DMS114 treated with DMSO at 0.1 percent for 48 hours (cell line): ENCODE measurements around the gene CTNS.
"Not testable (repeated sequence)": the region's sequence is repeated elsewhere in the genome, so short reads cannot be mapped to it uniquely, and the experiment has no call there.

Experiments used
- DNase-seq: peaks from one replicate; lab custom pipeline; 2025; ENCODE audit not compliant: unreplicated experiment; lab: John Stamatoyannopoulos, UW

Gene CTNS

GRCh38 chr17:3681565-3681964 is 45.0 kb downstream of the CTNS start:
- DNase-seq: no peak

GRCh38 chr17:3682033-3682432 is 45.5 kb downstream of the CTNS start:
- no peak for DNase-seq

GRCh38 chr17:3683054-3683511 is 46.5 kb downstream of the CTNS start:
- DNase-seq: no peak

- DNase-seq: no peak
These were observed 48.6 kb downstream of the CTNS start for GRCh38 chr17:3685174-3685573.

GRCh38 chr17:3688027-3688553 is 51.5 kb downstream of the CTNS start:
- no peak for DNase-seq

- DNase-seq: no peak
These were observed 52.3 kb downstream of the CTNS start for GRCh38 chr17:3688852-3689261.

- no peak for DNase-seq
These were observed 52.9 kb downstream of the CTNS start for GRCh38 chr17:3689262-3690093.

- DNase-seq: no peak
These were observed 53.6 kb downstream of the CTNS start for GRCh38 chr17:3690094-3690715.

- DNase-seq: no peak
These were observed 55.1 kb downstream of the CTNS start for GRCh38 chr17:3691617-3692067.

GRCh38 chr17:3692346-3692745 is 55.8 kb downstream of the CTNS start:
- no peak for DNase-seq

GRCh38 chr17:3693141-3693540 is 56.6 kb downstream of the CTNS start:
- no peak for DNase-seq

GRCh38 chr17:3693829-3694231 is 57.3 kb downstream of the CTNS start:
- no peak for DNase-seq

- DNase-seq: no peak
These were observed 58.7 kb downstream of the CTNS start for GRCh38 chr17:3695129-3695722.

GRCh38 chr17:3695723-3696411 is 59.3 kb downstream of the CTNS start, which contains the start of gene P2RX5:
P2RX5 (minus strand) TSS chr17:3696155; CDS start chr17:3696005, 150 bp downstream.
- no peak for DNase-seq

GRCh38 chr17:3697103-3697476 is 60.5 kb downstream of the CTNS start:
- no peak for DNase-seq

- no peak for DNase-seq
These were observed 61.6 kb downstream of the CTNS start for GRCh38 chr17:3698139-3698538.

- no peak for DNase-seq
These were observed 63.4 kb downstream of the CTNS start for GRCh38 chr17:3699951-3700350.

GRCh38 chr17:3702041-3702539 is 65.5 kb downstream of the CTNS start:
- not testable (repeated sequence) for DNase-seq

- no peak for DNase-seq
These were observed 68.6 kb downstream of the CTNS start for GRCh38 chr17:3704931-3705717.

GRCh38 chr17:3705718-3705984 is 69.1 kb downstream of the CTNS start:
- not testable (repeated sequence) for DNase-seq
